IPS DF 6.9 (cell line): ENCODE results near the gene OSBPL6.
"Not testable (repeated sequence)": the region's sequence is repeated elsewhere in the genome, so short reads cannot be mapped to it uniquely, and the experiment has no call there.

Source experiments
- DNase-seq: peaks from one replicate; pipeline ENCODE4 v3.0.0-alpha.2; 2013; ENCODE audit warnings: low read depth, low spot score
- H3K27ac ChIP-seq: one replicate; pipeline ENCODE4 v1.5.1; 2013; ENCODE audit warnings: low read length, control low read depth
- H3K27me3 ChIP-seq: 2 replicates; pipeline ENCODE4 v1.6.1; 2013; ENCODE audit warnings: mild to moderate bottlenecking, low read length; ENCODE audit not compliant: control insufficient read depth, insufficient read depth
- H3K36me3 ChIP-seq: 2 replicates; pipeline ENCODE4 v1.6.1; 2013; ENCODE audit warnings: low read length; ENCODE audit not compliant: control insufficient read depth, insufficient read depth
- H3K4me1 ChIP-seq: 2 replicates; pipeline ENCODE4 v1.6.1; 2013; ENCODE audit warnings: low read length; ENCODE audit not compliant: control insufficient read depth, insufficient read depth
- H3K4me3 ChIP-seq: 2 replicates; pipeline ENCODE4 v1.5.1; 2013; ENCODE audit warnings: mild to moderate bottlenecking, low read length
- H3K9me3 ChIP-seq: 2 replicates; pipeline ENCODE4 v1.6.1; 2013; ENCODE audit warnings: low read length, inconsistent platforms; ENCODE audit not compliant: control insufficient read depth, insufficient read depth
- WGBS: extraction: QIAGEN DNeasy Blood & Tissue Kit; methylation state at CpG from one replicate; pipeline ENCODE4 v1.1.7; 2013; ENCODE audit warnings: mixed read lengths, missing lambda C conversion rate; ENCODE audit not compliant: insufficient read length, insufficient coverage; 5-methylcytosine and 5-hydroxymethylcytosine counted together

The OSBPL6 gene

GRCh38 chr2:178317811-178318210, 123.5 kb downstream of the OSBPL6 start:
- H3K4me3 ChIP-seq, result no peak overlapping the region
- no peaks in the 10 kb centered on the region for H3K36me3 ChIP-seq
- H3K4me1 ChIP-seq, result no peaks in the 10 kb centered on the region
- H3K9me3 ChIP-seq, result no peaks in the 10 kb centered on the region
- DNase-seq, result no peak
- no peaks in the 10 kb centered on the region for H3K27me3 ChIP-seq
- no CpG with 5 or more reads among the region's 3 CpGs for WGBS
- H3K27ac ChIP-seq, result no peak overlapping the region

- Histone ChIP-seq H3K27me3 (no peaks in the 10 kb centered on the region), H3K4me1 (no peaks in the 10 kb centered on the region), H3K27ac (no peak overlapping the region), H3K4me3 (no peak overlapping the region), H3K9me3 (no peaks in the 10 kb centered on the region), H3K36me3 (no peaks in the 10 kb centered on the region)
- no peak for DNase-seq
- WGBS, result no CpG with 5 or more reads among the region's 4 CpGs
Observed at GRCh38 chr2:178320011-178320585, 125.8 kb downstream of the OSBPL6 start.

DNA sequence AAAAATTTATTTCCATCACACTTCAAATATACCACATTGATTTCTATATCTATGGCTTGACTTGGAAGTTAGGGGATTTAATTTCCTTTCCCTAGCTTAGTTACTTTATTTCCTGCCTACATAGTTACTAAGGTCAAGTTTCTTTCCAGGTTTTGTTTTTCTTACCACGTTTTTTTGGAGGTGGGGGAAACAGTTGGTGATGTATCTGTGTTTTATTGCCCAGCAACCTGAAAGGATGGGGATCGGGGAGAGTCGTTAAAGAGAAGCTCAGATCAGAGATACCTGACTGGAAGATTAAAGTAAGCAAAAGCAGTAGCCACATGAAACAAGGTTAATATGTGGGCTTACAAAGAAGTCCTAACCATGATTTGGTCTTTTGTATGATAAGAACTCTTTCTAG, 127.8 kb downstream of the OSBPL6 start:
- H3K36me3 ChIP-seq, result no peaks in the 10 kb centered on the region
- no peaks in the 10 kb centered on the region for H3K4me1 ChIP-seq
- DNase-seq, result no peak
- no peak overlapping the region for H3K4me3 ChIP-seq
- WGBS, result no CpG with 5 or more reads among the region's 3 CpGs
- no peaks in the 10 kb centered on the region for H3K27me3 ChIP-seq
- no peak overlapping the region for H3K27ac ChIP-seq
- H3K9me3 ChIP-seq, result no peaks in the 10 kb centered on the region

- not testable (repeated sequence) for H3K36me3 ChIP-seq, H3K27me3 ChIP-seq, H3K27ac ChIP-seq, H3K9me3 ChIP-seq, H3K4me1 ChIP-seq, H3K4me3 ChIP-seq, DNase-seq
- WGBS, result no CpG with 5 or more reads among the region's 6 CpGs
Observed at GRCh38 chr2:178323331-178323730, 129.0 kb downstream of the OSBPL6 start.

- H3K27ac ChIP-seq, result no peak overlapping the region
- no peak overlapping the region for H3K4me3 ChIP-seq
- no peaks in the 10 kb centered on the region for H3K4me1 ChIP-seq
- no peaks in the 10 kb centered on the region for H3K27me3 ChIP-seq
- DNase-seq, result no peak
- no peaks in the 10 kb centered on the region for H3K9me3 ChIP-seq
- no peaks in the 10 kb centered on the region for H3K36me3 ChIP-seq
- no CpG with 5 or more reads among the region's 5 CpGs for WGBS
Observed at GRCh38 chr2:178324077-178324476, 129.8 kb downstream of the OSBPL6 start.

DNA sequence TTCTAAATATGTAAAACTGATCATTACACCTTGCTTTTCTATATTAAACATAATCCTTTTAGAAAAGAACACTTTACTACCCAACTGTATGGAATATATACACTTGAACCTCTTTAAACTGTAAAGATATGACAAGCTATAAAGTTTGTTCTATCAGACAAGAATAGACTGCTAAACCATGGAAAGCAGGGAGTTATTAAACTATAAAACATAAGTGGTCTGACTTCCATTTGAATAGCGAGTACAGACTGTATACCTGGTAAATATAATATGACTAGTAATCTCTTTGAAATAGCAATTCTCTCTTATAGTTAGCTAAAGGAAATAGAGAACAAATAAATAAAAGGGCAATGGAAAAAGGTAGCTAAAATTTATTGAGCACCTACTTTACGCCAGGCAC, 131.0 kb downstream of the OSBPL6 start:
- no peaks in the 10 kb centered on the region for H3K27me3 ChIP-seq
- H3K9me3 ChIP-seq, result no peaks in the 10 kb centered on the region
- WGBS, result no CpG with 5 or more reads among the region's 2 CpGs
- no peak overlapping the region for H3K27ac ChIP-seq
- no peaks in the 10 kb centered on the region for H3K36me3 ChIP-seq
- H3K4me3 ChIP-seq, result no peak overlapping the region
- H3K4me1 ChIP-seq, result no peaks in the 10 kb centered on the region
- no peak for DNase-seq

DNA sequence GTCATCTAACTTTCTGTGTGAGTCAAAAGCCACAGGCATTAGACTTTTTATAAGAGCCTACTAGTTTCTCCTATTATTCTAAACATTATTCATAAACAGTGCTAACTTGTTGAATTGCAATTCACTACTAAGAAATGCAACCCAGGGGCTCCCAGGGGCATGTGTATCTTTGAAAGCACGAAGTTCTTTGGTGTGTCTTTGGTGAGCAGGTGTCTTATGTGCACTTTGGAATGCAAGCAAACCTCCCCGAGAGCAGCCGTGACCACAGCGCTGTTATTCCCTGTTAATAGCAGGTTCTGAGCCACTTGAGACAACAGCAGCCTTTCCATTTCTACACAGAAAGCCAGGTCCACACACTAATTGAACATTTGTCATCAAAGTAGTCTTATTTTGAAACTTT, 133.2 kb downstream of the OSBPL6 start:
- WGBS, result no CpG with 5 or more reads among the region's 4 CpGs
- Histone ChIP-seq H3K27ac (no peak overlapping the region), H3K9me3 (no peaks in the 10 kb centered on the region), H3K36me3 (no peaks in the 10 kb centered on the region), H3K4me3 (no peak overlapping the region), H3K27me3 (no peaks in the 10 kb centered on the region; the same call in 1 of the 2 replicates), H3K4me1 (no peaks in the 10 kb centered on the region)
- no peak for DNase-seq

GRCh38 chr2:178328037-178328436, 133.7 kb downstream of the OSBPL6 start:
- no peak overlapping the region for H3K27ac ChIP-seq
- no peaks in the 10 kb centered on the region for H3K36me3 ChIP-seq
- no peak for DNase-seq
- no peaks in the 10 kb centered on the region for H3K4me1 ChIP-seq
- no peak overlapping the region for H3K4me3 ChIP-seq
- no CpG with 5 or more reads among the region's 1 CpG for WGBS
- no peaks in the 10 kb centered on the region; the same call in 1 of the 2 replicates for H3K27me3 ChIP-seq
- no peaks in the 10 kb centered on the region for H3K9me3 ChIP-seq

GRCh38 chr2:178330175-178331017, 136.1 kb downstream of the OSBPL6 start:
- WGBS, result no CpG with 5 or more reads among the region's 8 CpGs
- Histone ChIP-seq H3K4me1 (no peaks in the 10 kb centered on the region), H3K27me3 (no peaks in the 10 kb centered on the region; the same call in 1 of the 2 replicates), H3K36me3 (no peaks in the 10 kb centered on the region), H3K4me3 (no peak overlapping the region), H3K9me3 (no peaks in the 10 kb centered on the region), H3K27ac (no peak overlapping the region)
- DNase-seq, result no peak

GRCh38 chr2:178331474-178332432, 137.4 kb downstream of the OSBPL6 start:
- no peaks in the 10 kb centered on the region for H3K36me3 ChIP-seq
- DNase-seq, result no peak
- H3K27me3 ChIP-seq, result no peaks in the 10 kb centered on the region; the same call in 1 of the 2 replicates
- H3K9me3 ChIP-seq, result no peaks in the 10 kb centered on the region
- 100% methylated on average over 1 of the region's 9 CpGs for WGBS
- H3K27ac ChIP-seq, result no peak overlapping the region
- H3K4me3 ChIP-seq, result no peak overlapping the region
- H3K4me1 ChIP-seq, result no peaks in the 10 kb centered on the region
